Bronchial epithelial cell (primary cell): ENCODE results near the gene TPD52L2. TPM values are rescaled to one million over a fixed set of nuclear protein-coding genes. Genes with fewer than 3 reads are reported as not detected.

Experiments used
- DNase-seq: peaks from one replicate; pipeline ENCODE4 v3.0.0-alpha.2; 2010; ENCODE audit warnings: low read depth
- FAIRE-seq: peaks from 2 replicates; lab custom pipeline; 2011; peaks lifted over from hg19 to GRCh38; lab: Jason Lieb, UNC
- H3K27me3 ChIP-seq: 2 replicates; pipeline ENCODE4 v1.5.1; 2011; ENCODE audit warnings: low read length; ENCODE audit not compliant: control insufficient read depth, insufficient read depth
- H3K36me3 ChIP-seq: 2 replicates; pipeline ENCODE4 v1.5.1; 2011; ENCODE audit warnings: low read length; ENCODE audit not compliant: control insufficient read depth, insufficient read depth
- H3K4me3 ChIP-seq: 2 replicates; pipeline ENCODE4 v1.5.1; 2011; ENCODE audit warnings: mild to moderate bottlenecking, low read depth, low read length, control low read depth
- total RNA-seq: library from RNA; depleted of rRNA; stranded (reverse); fragments of >200 nt; gene quantifications from 2 replicates; pipeline ENCODE4 v1.2.1, GENCODE V29; 2014
- TF ChIP-seq, protein P1 (sequence below): IDR thresholded peaks from 2 replicates; pipeline ENCODE4 v1.5.1; 2011; ENCODE audit warnings: mild to moderate bottlenecking, moderate library complexity, low read length, control low read depth, inconsistent platforms; ENCODE audit not compliant: insufficient read depth, severe bottlenecking

The TPD52L2 gene
- total RNA-seq, 1 donor from 2014 or later, result 172 TPM

DNA sequence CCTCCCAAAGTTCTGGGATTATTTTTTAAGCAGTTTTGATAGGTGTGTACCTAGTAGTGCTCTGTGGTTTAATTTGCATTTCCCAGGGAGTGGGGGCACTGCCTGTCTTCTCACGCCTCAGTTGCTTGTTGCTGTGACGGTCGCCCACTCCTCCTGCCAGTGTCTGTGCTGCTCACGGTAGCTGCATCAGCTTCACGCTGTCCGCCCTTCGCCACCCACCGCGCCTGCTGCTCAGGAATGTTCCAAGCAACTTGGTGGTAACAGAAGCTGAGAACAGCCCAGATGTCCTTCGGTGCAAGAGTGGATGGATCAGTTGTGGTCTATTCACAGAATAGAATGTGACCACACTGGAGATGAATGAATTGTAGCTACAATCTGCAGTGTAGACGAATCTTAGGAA, 52.7 kb downstream of the TPD52L2 start:
- Histone ChIP-seq H3K36me3 (peaks cover 7% of the 10 kb centered on the region), H3K4me3 (no peak overlapping the region), H3K27me3 (no peaks in the 10 kb centered on the region)
- TF ChIP-seq, protein P1, sequence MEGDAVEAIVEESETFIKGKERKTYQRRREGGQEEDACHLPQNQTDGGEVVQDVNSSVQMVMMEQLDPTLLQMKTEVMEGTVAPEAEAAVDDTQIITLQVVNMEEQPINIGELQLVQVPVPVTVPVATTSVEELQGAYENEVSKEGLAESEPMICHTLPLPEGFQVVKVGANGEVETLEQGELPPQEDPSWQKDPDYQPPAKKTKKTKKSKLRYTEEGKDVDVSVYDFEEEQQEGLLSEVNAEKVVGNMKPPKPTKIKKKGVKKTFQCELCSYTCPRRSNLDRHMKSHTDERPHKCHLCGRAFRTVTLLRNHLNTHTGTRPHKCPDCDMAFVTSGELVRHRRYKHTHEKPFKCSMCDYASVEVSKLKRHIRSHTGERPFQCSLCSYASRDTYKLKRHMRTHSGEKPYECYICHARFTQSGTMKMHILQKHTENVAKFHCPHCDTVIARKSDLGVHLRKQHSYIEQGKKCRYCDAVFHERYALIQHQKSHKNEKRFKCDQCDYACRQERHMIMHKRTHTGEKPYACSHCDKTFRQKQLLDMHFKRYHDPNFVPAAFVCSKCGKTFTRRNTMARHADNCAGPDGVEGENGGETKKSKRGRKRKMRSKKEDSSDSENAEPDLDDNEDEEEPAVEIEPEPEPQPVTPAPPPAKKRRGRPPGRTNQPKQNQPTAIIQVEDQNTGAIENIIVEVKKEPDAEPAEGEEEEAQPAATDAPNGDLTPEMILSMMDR, result no peak
- FAIRE-seq (no peak), DNase-seq (no peak)

DNA sequence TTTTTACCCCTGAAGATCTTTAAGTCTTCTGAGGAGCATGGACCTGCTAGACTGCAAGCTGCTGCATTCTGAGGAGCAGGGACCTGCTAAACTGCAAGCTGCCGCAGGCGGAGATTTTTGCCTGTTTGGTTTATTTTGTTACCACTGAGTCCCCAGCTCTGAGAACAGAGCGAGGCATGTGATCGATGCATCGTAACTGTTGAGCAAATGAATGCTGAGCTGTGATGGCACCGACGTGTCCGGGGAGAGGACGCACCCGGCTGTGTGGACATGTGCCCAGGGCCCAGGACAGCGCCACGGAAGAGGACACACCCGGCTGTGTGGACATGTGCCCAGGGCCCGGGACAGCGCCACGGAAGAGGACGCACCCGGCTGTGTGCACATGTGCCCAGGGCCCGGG, 54.1 kb downstream of the TPD52L2 start:
- H3K4me3 ChIP-seq, result no peak overlapping the region
- TF ChIP-seq, protein P1, result no peak
- no peaks in the 10 kb centered on the region for H3K27me3 ChIP-seq
- no peak for DNase-seq
- H3K36me3 ChIP-seq, result peaks cover 5% of the 10 kb centered on the region
- no peak for FAIRE-seq

DNA sequence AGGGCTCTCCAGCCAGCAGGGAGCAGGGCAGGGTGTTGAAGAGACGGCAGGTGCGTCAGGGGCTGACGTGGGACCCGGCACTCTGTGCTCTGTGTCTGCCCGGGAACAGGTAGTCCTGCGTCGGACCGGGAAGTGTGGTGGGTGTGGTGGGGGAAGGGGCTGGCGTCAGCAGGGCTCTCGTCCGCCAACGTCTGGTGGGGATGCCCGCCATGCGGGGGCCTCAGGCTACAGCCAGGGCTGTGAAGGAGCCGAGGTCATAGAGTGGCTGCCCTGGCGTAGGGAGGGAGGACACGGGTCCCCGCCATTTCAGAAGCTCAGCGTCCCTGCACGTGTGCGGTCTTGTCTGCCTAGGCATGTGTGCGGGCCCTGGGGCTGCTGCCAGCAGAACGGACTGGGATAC, 55.2 kb downstream of the TPD52L2 start:
- H3K4me3 ChIP-seq, result no peak overlapping the region
- DNase-seq, result no peak
- no peaks in the 10 kb centered on the region for H3K27me3 ChIP-seq
- TF ChIP-seq, protein P1, result no peak
- no peak for FAIRE-seq
- peaks cover 6% of the 10 kb centered on the region for H3K36me3 ChIP-seq

DNA sequence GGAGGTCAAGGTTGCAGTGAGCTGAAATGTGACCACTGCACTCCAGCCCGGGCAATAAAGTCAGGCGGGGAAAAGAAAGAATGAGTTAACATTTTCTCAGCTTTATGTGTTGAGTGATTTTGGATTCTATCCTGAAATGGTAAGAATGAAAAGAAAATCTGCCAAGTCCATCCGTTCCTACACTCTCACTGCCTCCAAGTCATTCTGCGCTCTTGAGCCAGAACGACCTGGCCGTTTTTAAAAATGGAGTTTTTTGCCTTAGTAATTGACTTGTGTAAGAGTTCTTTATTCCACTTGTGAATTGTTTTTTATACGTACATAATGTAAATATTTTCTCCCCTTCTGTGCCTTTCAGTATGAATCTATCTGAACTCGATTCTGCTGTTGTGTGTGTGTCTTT, 58.6 kb downstream of the TPD52L2 start:
- TF ChIP-seq, protein P1, result no peak
- H3K4me3 ChIP-seq, result no peak overlapping the region
- H3K36me3 ChIP-seq, result peaks cover 9% of the 10 kb centered on the region
- DNase-seq (no peak), FAIRE-seq (no peak)
- no peaks in the 10 kb centered on the region for H3K27me3 ChIP-seq

DNA sequence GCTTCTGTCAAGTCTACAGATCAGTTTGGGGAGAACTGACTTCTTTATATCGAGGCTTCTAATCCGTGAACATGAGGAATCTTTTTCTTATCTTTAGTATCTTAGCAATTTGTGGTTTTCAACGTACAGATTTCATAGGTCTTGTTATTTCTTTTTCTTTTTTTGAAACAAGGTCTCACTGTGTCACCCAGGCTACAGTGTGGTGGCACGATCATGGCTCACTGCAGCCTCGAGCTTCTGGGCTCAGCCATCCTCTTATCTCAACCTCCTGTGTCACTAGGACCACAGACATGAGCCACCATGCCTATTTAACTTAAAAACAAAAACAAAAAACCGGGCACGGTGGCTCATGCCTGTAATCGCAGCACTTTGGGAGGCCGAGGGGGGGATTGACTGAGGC, 59.2 kb downstream of the TPD52L2 start:
- Histone ChIP-seq H3K36me3 (peaks cover 12% of the 10 kb centered on the region), H3K4me3 (no peak overlapping the region), H3K27me3 (no peaks in the 10 kb centered on the region)
- no peak for FAIRE-seq
- TF ChIP-seq, protein P1, result no peak
- no peak for DNase-seq

DNA sequence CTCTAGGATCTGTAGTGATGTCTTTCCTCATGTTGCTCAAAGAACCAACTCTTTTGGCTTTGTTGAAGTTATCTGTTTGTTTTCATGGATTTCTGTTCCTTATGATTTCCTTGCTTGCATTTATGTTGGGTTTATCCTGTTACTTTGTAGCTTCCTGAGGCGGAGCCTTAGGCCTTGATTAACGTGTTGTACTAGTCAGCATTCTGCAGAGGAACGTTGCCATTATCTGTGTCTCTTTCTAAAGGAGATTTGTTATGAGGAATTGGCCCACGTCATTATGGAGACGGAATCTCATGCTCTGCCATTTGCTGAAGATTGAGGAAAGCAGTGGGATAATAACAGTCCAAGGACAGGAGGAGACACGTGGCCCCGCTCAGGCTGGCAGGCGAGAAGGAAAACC, 61.2 kb downstream of the TPD52L2 start:
- no peak for DNase-seq
- TF ChIP-seq, protein P1, result no peak
- FAIRE-seq, result no peak
- Histone ChIP-seq H3K27me3 (no peaks in the 10 kb centered on the region), H3K36me3 (peaks cover 27% of the 10 kb centered on the region), H3K4me3 (no peak overlapping the region)
